Measurements from ENCODE around the gene SLC24A4. TPM values are rescaled to one million over a fixed set of nuclear protein-coding genes. Genes with fewer than 3 reads are reported as not detected.

Gene SLC24A4
- total and polyA plus RNA-seq, 2 of the 4 experiments (the other 2 are of a cell fraction) = not detected

GRCh38 chr14:92481386-92481785 lies 158.4 kb downstream of the SLC24A4 start:
- DNase-seq (peak; percentile 64), ATAC-seq (ENCODE audit: low read depth) (peak; percentile 72)
- Histone ChIP-seq H3K56ac (ENCODE audit: extremely low read depth, insufficient read depth, low read length) (no peak overlapping the region), H4K5ac (ENCODE audit: low read depth, low read length) (no peak overlapping the region), H3K27ac (ENCODE audit: insufficient read depth, low read length) (no peak overlapping the region), H2AFZ (replicated peaks; ENCODE audit: low read length, poor library complexity) (no peak overlapping the region), H4K20me1 (ENCODE audit: insufficient read depth, low read length) (no peaks in the 10 kb centered on the region), H2BK15ac (ENCODE audit: low read depth, low read length) (no peak overlapping the region), H3K9ac (ENCODE audit: low read depth, low read length) (no peak overlapping the region), H2BK20ac (ENCODE audit: low read depth, low read length) (no peak overlapping the region), H3K4me1 (ENCODE audit: control insufficient read depth, insufficient read depth, low read length) (peaks cover 2% of the 10 kb centered on the region; the same call in 1 of the 2 replicates), H4K8ac (ENCODE audit: low read depth in 2 of 2, low read length in 2 of 2) (no peak overlapping the region), H2BK120ac (ENCODE audit: low read depth, low read length) (no peak overlapping the region), H3K4me2 (ENCODE audit: low read depth, low read length) (no peak overlapping the region), H3K9me3 (ENCODE audit: control insufficient read depth, insufficient read depth, low read length) (no peaks in the 10 kb centered on the region), H4K91ac (ENCODE audit: insufficient read depth, low read depth, low read length) (no peak overlapping the region), H3K27me3 (ENCODE audit: control insufficient read depth, insufficient read depth, low read length) (no peaks in the 10 kb centered on the region; the same call in 1 of the 2 replicates), H3K14ac (replicated peaks; ENCODE audit: low read depth, low read length) (no peak overlapping the region), H2BK5ac (ENCODE audit: low read depth, low read length, poor library complexity, severe bottlenecking) (no peak overlapping the region), H3K23ac (ENCODE audit: low read depth, low read length) (no peak overlapping the region), H2AK9ac (replicated peaks; ENCODE audit: low read depth, low read length, poor library complexity) (no peak overlapping the region), H3K4me3 (ENCODE audit: insufficient read depth, low read depth, low read length) (no peak overlapping the region), H3K36me3 (ENCODE audit: control insufficient read depth, insufficient read depth, low read length) (no peaks in the 10 kb centered on the region), H3K4ac (ENCODE audit: low read depth, low read length) (no peak overlapping the region), H3K9me1 (ENCODE audit: insufficient read depth, low read length) (peaks cover 7% of the 10 kb centered on the region; the same call in 1 of the 2 replicates), H3K18ac (ENCODE audit: low read depth, low read length) (no peak overlapping the region), H3K79me1 (ENCODE audit: low read depth in 1 of 2, low read length in 2 of 2) (no peaks in the 10 kb centered on the region), H2AK5ac (ENCODE audit: low read depth, low read length) (no peak overlapping the region)
- ChIA-PET POLR2A (ENCODE audit: unreplicated experiment) (no interaction called here), CTCF (interaction anchor here (1.0 kb wide), 1 partner anchor 67 kb away, joined by 3 read pairs; no protein-coding TSS in a partner anchor)
- no TSS peak for BruUV-seq (replicated peaks)
- in situ Hi-C loops (cut with MboI; ENCODE audit: low sequenced_read_pairs) = no loop called here
- no CpG with 5 or more reads among the region's 1 CpG for whole genome bisulfite sequencing, 2 experiments (ENCODE audit: extremely low coverage in 2 of 2, insufficient read length in 1 of 2)
- intact Hi-C loops (cut with micrococcal nuclease) = no loop called here
- TF ChIP-seq, protein P1, sequence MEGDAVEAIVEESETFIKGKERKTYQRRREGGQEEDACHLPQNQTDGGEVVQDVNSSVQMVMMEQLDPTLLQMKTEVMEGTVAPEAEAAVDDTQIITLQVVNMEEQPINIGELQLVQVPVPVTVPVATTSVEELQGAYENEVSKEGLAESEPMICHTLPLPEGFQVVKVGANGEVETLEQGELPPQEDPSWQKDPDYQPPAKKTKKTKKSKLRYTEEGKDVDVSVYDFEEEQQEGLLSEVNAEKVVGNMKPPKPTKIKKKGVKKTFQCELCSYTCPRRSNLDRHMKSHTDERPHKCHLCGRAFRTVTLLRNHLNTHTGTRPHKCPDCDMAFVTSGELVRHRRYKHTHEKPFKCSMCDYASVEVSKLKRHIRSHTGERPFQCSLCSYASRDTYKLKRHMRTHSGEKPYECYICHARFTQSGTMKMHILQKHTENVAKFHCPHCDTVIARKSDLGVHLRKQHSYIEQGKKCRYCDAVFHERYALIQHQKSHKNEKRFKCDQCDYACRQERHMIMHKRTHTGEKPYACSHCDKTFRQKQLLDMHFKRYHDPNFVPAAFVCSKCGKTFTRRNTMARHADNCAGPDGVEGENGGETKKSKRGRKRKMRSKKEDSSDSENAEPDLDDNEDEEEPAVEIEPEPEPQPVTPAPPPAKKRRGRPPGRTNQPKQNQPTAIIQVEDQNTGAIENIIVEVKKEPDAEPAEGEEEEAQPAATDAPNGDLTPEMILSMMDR (conservative IDR thresholded peaks at IDR 0.05; ENCODE audit: low read depth, low read length) = peak; percentile 42
- TF ChIP-seq SMC3 (IDR thresholded peaks at IDR 0.05; ENCODE audit: low read depth, low read length) (peak; percentile 31; the same call in 1 of the 2 replicates), CHD1 (IDR thresholded peaks at IDR 0.05; ENCODE audit: low read depth, low read length) (no peak), RAD21 (IDR thresholded peaks at IDR 0.05; ENCODE audit: low read length) (peak; percentile 11; the same call in 1 of the 2 replicates)
- dilution Hi-C loops (cut with HindIII; ENCODE audit: low sequenced_read_pairs, unreplicated experiment) = no loop called here

Measured in IMR-90 (cell line).